GM19193 (cell line): Measurements from ENCODE around the gene PARD6A.

Experiments used
- POLR2A ChIP-seq: IDR thresholded peaks from 4 replicates; pipeline ENCODE4 v1.6.1; 2011; ENCODE audit not compliant: insufficient read depth, insufficient read length; ENCODE audit errors: extremely low read depth

PARD6A gene, protein sequence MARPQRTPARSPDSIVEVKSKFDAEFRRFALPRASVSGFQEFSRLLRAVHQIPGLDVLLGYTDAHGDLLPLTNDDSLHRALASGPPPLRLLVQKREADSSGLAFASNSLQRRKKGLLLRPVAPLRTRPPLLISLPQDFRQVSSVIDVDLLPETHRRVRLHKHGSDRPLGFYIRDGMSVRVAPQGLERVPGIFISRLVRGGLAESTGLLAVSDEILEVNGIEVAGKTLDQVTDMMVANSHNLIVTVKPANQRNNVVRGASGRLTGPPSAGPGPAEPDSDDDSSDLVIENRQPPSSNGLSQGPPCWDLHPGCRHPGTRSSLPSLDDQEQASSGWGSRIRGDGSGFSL

DNA sequence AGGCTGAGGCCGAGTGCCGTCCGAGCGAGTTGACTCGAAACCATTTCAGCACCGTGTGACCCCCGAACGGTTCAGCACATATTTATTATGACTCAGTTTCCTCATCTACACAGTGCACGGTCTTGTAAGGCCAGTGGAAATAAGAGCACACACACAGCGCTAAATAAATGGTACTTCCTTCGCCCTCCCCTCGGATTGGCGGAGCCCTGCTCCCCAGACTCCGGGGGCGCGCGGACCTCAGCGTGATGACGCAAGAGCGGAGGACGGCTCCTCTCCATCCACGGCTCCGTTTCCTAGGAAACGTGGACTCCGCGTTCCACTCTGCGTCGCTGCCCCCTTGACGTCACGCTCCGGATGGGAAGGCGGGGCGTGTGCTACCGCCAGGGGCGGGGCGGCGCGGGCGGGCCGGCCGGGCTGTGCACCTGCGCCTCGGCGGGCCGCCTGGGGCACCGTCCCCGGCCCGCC is at the start of gene PARD6A:
Gene PARD6A, plus strand, starts transcription at position 397 of the 465 bp plus-strand sequence. CDS start 79 bp downstream, outside the sequence.
- no peak for TF ChIP-seq POLR2A

DNA sequence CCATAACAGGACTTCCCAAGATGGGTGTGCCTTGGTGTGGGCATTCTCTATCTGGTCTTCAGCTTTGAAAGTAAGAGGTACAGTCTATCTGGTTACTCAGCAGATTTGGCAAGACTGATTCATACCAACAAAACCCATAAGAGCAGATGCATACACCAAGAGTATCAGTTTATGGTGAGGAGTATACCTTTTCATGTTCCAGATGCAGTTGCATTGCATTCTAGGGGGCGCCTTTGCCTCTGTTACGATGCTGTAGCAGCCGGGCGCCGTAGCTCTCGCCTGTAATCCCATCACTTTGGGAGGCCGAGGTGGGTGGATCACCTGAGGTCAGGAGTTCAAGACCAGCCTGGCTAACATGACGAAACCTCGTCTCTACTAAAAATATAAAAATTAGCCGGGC is 47.0 kb upstream of the PARD6A start:
- TF ChIP-seq POLR2A, result no peak

DNA sequence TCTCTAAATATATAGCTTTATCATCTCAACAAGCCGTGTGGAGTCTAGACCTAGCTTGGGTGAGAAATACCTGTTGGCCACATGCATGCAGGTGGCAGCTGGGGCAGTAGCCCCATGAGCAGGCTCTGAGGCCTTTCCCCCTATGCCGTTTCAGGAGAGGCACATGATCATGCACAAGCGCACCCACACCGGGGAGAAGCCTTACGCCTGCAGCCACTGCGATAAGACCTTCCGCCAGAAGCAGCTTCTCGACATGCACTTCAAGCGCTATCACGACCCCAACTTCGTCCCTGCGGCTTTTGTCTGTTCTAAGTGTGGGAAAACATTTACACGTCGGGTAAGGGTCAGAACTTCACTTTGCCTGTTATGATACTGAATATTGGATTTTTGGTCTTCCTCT is 32.5 kb upstream of the PARD6A start:
- no peak for TF ChIP-seq POLR2A

DNA sequence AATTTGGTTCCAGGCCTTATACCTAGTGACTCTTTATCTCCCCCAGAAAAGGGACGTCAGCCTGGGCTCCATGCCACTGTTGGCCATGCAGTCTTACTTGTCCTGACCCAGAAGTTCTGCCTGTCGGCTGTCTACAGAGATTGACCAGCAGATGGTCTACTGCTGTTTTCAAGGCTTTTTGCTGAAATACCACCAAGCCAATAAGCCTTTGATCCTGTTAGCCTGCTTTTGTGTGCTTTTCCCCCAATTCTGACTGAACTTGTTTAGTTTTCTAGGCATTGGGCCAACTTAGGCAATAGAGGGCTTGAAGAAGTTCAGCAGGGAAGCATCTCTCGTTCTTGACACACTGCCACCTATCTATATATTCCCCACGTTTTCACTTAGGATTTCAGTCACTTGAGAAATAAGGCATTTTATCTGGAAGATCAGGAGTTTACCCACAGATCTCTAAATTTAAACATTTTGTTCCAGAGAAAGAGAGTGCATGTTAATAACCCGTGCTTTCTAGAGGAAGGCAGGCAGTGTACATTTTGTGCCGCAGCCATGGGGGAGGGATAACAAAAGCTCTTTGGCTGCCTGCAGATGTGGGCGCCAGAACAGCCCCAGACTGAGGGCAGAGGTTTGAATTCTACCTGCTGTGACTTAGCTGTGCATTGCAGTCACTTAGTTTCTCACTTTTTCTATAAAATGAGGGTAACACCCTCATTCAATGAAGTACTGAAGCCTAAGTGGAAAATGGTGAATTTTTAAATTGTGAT is 28.2 kb upstream of the PARD6A start:
- no peak for TF ChIP-seq POLR2A

DNA sequence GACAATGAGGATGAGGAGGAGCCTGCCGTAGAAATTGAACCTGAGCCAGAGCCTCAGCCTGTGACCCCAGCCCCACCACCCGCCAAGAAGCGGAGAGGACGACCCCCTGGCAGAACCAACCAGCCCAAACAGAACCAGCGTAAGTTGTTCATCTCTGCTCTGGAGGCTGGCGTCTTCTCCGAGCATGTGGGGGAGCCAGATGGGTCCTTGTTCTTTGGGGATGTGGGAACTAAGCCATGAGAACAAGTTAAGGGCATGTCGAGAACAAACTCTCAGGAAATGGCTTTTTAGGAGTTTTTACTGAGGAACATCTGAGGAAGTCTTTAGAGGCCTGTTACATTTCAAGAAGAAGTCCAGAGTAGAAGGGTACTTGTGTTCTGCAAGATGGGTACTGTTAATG is 24.0 kb upstream of the PARD6A start:
- TF ChIP-seq POLR2A, result no peak

DNA sequence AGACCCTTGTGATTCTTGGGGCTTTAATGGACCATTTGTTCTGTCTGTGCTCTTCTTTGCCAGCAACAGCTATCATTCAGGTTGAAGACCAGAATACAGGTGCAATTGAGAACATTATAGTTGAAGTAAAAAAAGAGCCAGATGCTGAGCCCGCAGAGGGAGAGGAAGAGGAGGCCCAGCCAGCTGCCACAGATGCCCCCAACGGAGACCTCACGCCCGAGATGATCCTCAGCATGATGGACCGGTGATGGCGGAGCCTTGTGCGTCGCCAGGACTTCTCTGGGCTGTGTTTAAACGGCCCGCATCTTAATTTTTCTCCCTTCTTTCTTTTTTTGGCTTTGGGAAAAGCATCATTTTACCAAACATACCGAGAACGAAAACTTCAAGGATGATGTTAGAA is 23.1 kb upstream of the PARD6A start:
- TF ChIP-seq POLR2A, result no peak

DNA sequence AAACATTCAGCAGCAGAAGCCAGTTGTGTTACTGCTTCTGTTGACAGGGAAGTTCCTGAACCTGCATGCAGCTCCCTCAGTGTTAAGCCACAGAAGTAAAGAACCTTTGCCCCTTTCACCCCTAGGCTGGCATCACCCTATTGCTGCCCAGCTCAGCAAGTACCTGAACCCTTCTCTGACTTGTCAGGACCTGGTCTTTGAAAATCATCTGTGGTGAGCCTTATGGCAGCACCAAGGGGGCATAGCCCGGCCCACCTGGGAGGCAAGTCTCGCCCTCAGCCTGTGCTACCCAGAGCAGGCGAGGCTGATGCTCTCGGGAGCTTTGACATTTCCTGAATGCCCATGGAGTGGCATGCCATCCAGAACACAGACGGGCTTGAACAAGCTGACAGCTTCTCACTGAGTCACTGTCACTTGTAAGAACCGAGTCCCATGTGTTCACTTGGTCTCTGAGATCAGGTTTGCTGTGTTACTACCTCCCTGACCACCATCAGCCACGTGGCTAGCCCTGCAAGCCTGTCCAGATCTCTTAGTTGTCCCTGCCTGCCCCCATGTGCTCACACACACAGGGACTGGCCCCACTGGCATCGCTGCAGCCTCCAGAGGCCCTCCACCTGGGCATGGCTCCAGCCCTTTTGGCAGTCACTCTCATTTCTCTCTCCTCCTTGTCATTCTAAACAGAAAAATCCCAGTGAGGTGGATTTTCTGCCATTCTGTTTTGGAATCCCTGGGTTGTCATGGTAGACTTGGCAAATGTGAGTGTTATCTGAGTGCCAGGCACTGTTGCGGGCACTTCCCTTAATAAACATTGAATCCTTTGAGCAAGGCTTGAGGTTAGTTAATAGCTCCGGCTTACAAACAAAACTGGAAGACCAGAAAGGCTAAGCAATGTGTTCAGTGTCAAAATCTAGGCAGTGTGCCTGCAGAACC is 18.7 kb upstream of the PARD6A start:
- no peak for TF ChIP-seq POLR2A

DNA sequence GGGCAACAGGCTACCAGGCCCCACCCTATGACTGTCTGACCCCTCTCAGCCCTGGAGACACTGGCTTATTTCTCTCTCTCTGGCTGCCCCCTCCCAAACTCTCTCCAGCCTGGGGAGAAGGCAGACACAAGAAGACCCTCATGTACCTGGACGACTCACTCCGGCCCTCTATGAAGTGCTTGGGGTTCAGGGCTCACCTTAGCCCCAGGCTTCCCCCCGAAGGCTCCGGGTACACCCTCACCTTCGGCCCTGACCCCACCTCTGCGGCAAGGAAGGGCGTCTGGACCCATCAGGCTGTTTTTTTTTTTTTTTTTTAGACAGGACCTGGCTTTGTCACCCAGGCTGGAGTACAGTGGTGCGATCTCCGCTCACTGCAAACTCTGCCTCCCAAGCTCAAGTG is 16.7 kb upstream of the PARD6A start:
- no peak for TF ChIP-seq POLR2A

DNA sequence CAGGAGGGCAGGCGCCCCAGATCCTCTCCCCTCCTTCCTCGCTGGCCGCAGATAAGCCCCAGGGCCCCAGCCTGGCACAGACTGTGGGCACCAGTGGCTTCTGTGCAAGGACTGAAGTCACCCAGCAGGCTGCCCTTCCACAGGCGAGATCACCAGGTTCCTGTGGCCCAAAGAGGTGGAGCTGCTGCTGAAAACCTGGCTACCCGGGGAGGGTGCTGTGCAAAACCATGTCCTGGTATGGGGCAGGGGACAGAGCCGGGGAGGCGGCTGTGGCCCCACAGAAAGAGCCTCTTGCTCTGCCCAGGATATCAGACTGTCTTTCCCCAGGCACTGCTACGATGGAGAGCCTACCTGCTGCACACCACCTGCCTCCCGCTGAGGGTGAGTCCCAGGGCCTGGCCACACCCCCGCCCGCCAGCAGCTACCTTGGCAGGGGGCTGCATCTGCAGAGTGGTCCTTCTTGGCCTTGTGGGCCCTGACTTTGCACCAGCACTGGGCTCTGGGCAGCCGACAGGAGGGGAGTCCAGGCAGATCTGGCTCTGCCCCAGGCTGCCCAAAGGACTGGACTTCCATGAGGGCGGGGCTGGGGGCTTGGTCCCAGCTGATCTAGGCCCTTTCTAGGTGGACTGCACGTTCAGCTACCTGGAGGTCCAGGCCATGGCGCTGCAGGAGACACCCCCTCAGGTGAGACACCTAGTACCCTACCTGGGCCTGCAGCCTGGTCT is 15.2 kb upstream of the PARD6A start:
- TF ChIP-seq POLR2A, result no peak

DNA sequence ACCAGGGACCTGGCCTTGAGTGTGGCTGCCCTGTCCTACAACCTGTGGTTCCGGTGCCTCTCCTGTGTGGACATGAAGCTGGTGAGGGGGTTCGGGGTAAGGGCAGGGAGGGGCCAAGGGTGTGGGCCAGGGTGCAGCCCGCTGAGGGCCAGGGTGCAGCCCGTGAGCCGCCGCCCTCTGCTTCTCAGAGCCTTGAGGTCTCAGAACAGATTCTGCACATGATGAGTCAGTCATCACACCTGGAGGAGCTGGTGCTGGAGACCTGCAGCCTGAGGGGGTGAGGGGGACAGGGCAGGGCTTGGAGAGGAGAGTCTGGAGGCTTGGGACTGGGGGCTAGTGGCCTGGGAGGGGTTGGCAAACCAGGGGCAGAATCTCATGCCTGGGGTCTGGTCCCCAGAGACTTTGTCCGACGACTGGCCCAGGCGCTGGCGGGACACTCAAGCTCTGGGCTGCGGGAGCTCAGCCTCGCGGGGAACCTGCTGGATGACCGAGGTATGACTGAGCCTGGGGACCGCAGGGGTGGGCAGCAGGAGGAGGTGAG is 13.6 kb upstream of the PARD6A start:
- no peak for TF ChIP-seq POLR2A

DNA sequence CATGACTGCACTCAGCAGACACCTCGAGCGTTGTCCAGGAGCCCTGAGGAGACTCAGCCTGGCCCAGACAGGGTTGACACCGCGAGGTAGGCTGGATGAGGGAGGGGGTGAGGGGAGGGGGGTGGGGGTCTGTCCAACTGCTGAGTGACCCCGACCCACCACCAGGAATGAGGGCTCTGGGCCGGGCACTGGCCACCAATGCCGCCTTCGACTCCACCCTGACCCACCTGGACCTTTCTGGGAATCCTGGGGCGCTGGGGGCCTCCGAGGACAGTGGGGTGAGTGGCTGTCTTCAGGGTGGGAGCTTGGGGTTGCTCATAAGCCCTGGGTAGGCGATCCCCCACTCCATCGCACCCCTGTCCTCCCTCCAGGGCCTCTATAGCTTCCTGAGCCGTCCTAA is 13.1 kb upstream of the PARD6A start:
- no peak for TF ChIP-seq POLR2A

DNA sequence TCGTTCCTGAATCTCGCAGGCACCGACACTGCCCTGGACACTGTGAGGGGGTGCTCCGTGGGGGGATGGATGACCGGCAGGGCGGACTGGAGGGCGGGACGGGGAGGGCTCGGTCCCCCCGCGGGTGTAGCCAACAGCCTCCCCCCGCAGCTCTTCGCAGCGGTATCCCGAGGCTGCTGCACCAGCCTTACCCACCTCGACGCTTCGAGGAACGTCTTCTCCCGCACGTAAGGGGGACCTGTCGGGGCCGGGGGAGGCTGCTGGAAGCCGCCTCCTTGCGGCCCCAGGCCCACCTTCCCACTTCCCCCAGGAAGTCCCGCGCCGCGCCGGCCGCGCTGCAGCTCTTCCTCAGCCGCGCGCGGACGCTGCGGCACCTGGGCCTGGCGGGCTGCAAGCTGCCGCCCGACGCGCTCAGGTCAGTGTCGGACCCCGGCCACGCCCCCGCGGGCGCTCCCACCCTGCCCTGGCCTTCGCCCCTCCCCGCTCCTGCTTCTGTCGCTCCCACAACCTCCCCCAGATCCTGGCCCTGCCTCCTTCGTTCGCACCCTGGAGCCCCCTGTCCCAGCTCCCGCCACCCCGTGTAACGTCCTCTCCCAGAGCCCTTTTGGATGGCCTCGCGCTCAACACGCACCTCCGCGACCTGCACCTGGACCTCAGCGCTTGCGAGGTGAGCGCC is 12.5 kb upstream of the PARD6A start:
- TF ChIP-seq POLR2A, result no peak

DNA sequence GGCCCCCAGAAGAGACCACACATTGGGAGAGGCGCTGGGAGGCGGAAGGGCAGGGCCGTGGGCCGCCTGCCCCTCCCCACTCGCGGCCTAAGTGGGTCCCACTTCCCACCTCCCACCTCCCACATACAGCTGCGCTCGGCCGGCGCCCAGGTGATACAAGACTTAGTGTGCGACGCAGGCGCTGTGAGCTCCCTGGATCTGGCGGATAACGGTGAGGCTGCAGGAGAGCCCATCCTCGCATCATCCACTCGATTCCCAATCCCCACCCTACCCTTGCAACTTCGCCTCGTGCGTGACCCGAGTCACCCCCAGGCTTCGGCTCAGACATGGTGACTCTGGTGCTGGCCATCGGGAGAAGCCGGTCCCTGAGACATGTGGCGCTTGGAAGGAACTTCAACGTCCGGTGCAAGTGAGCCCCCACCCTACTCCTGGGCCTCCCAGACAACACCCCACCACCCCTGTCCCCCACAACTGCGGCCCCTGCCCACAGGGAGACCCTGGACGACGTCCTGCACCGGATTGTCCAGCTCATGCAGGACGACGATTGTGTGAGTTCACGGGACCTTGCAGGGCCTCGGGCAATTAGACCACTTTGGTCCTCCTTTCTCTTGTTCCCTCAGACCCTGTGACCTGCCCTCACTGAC is 11.9 kb upstream of the PARD6A start:
- no peak for TF ChIP-seq POLR2A
